Measurements from ENCODE around the gene CSTB.

CSTB gene

GRCh38 chr21:43809346-43809799, 33.3 kb upstream of the CSTB start:
- H3K4me3 ChIP-seq (ENCODE audit: low read depth, low read length): no peak overlapping the region
- no peak for TF ChIP-seq CTCF (IDR thresholded peaks at IDR 0.05; ENCODE audit: control insufficient read depth, extremely low read depth, insufficient read depth)
- no peak for DNase-seq (ENCODE audit: low read depth)

GRCh38 chr21:43808832-43809251, 32.7 kb upstream of the CSTB start:
- TF ChIP-seq CTCF (IDR thresholded peaks at IDR 0.05; ENCODE audit: control insufficient read depth, extremely low read depth, insufficient read depth): no peak
- H3K4me3 ChIP-seq (ENCODE audit: low read depth, low read length): no peak overlapping the region
- DNase-seq (ENCODE audit: low read depth): no peak

GRCh38 chr21:43808367-43808766, 32.3 kb upstream of the CSTB start:
- DNase-seq (ENCODE audit: low read depth): no peak
- H3K4me3 ChIP-seq (ENCODE audit: low read depth, low read length): no peak overlapping the region
- no peak for TF ChIP-seq CTCF (IDR thresholded peaks at IDR 0.05; ENCODE audit: control insufficient read depth, extremely low read depth, insufficient read depth)

GRCh38 chr21:43806017-43806710, 30.1 kb upstream of the CSTB start:
- TF ChIP-seq CTCF (IDR thresholded peaks at IDR 0.05; ENCODE audit: control insufficient read depth, extremely low read depth, insufficient read depth): no peak
- no peak overlapping the region for H3K4me3 ChIP-seq (ENCODE audit: low read depth, low read length)
- DNase-seq (ENCODE audit: low read depth): no peak

- no peak for DNase-seq (ENCODE audit: low read depth)
- H3K4me3 ChIP-seq (ENCODE audit: low read depth, low read length): no peak overlapping the region
- no peak for TF ChIP-seq CTCF (IDR thresholded peaks at IDR 0.05; ENCODE audit: control insufficient read depth, extremely low read depth, insufficient read depth)
These were observed 29.2 kb upstream of the CSTB start for GRCh38 chr21:43805275-43805800.

GRCh38 chr21:43803558-43804300, 27.6 kb upstream of the CSTB start:
- DNase-seq (ENCODE audit: low read depth): no peak
- no peak for TF ChIP-seq CTCF (IDR thresholded peaks at IDR 0.05; ENCODE audit: control insufficient read depth, extremely low read depth, insufficient read depth)
- H3K4me3 ChIP-seq (ENCODE audit: low read depth, low read length): no peak overlapping the region
